ENCODE results near the gene SPATA9.
"Not testable (repeated sequence)": the region's sequence is repeated elsewhere in the genome, so short reads cannot be mapped to it uniquely, and the experiment has no call there.

SPATA9 gene

DNA sequence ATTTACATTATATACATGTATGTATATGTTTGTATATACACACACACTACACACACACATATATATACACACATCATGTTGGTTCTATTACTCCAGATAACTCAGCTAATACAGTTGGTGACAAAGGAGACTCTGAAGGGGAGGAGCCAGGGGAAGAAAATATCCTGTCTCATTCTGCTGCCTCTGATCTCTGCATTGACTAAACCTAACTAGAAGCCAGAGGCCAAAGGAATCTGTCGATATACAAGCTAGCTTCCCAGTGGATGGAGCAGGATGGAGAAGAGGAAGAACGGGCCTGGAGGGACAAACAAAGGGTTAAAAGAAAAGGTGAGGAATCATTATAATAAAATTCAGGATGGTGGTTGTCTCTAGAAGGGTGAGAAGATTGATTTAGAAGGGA, 34.6 kb upstream of the SPATA9 start:
- Histone ChIP-seq H3K36me3 (ENCODE audit: control insufficient read depth, low read length) (no peaks in the 10 kb centered on the region), H3K9me2 (replicated peaks; ENCODE audit: control insufficient read depth, low read length) (no peaks in the 10 kb centered on the region), H3K4me2 (ENCODE audit: low read length) (no peak overlapping the region), H3K27me3 (ENCODE audit: control insufficient read depth, low read length) (no peaks in the 10 kb centered on the region), H3K4me1 (ENCODE audit: control insufficient read depth, low read length) (peaks cover 12% of the 10 kb centered on the region), H3K27ac (ENCODE audit: low read depth, low read length) (no peak overlapping the region), H4K20me1 (ENCODE audit: control insufficient read depth, insufficient read depth, low read depth, low read length) (no peaks in the 10 kb centered on the region), H3K4me3 (ENCODE audit: low read length) (no peak overlapping the region), H3F3A (ENCODE audit: control insufficient read depth, insufficient read depth) (no peaks in the 10 kb centered on the region), H3K79me2 (ENCODE audit: control insufficient read depth, low read length) (no peaks in the 10 kb centered on the region), H3K9me3 (ENCODE audit: control insufficient read depth, insufficient read depth, low read length) (no peaks in the 10 kb centered on the region)
- TF ChIP-seq, protein P1, sequence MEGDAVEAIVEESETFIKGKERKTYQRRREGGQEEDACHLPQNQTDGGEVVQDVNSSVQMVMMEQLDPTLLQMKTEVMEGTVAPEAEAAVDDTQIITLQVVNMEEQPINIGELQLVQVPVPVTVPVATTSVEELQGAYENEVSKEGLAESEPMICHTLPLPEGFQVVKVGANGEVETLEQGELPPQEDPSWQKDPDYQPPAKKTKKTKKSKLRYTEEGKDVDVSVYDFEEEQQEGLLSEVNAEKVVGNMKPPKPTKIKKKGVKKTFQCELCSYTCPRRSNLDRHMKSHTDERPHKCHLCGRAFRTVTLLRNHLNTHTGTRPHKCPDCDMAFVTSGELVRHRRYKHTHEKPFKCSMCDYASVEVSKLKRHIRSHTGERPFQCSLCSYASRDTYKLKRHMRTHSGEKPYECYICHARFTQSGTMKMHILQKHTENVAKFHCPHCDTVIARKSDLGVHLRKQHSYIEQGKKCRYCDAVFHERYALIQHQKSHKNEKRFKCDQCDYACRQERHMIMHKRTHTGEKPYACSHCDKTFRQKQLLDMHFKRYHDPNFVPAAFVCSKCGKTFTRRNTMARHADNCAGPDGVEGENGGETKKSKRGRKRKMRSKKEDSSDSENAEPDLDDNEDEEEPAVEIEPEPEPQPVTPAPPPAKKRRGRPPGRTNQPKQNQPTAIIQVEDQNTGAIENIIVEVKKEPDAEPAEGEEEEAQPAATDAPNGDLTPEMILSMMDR (IDR thresholded peaks at IDR 0.05; ENCODE audit: low read depth, low read length, poor library complexity, severe bottlenecking) = no peak
- TF ChIP-seq EZH2phosphoT487 (IDR thresholded peaks at IDR 0.05; ENCODE audit: borderline replicate concordance, low read length) = no peak

DNA sequence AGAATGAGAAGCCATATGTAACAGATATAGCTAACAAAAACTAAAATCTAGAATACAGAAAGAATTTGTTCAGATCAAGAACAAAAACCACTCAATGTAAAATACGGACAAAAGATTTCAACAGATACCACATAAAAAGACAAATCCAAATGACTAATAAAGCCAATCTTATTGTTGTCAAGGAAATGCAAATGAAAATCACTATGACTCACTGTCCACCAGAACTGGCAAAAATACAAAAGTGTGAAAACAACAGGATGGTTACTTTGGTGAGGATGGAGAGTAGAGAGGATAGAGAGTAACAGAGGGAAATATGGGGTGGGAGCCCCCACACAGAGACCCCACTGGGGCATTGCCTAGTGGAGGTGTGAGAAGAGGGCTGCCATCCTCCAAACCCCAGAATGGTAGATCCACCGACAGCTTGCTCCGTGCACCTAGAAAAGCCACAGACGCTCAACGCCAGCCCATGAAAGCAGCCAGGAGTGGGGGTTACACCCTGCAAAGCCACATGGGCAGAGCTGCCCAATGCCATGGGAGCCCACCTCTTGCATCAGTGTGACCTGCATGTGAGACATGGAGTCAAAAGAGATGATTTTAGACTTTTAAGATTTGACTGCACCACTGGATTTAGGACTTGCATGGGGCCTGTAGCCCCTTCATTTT, 33.1 kb upstream of the SPATA9 start:
- H4K20me1 ChIP-seq (ENCODE audit: control insufficient read depth, insufficient read depth, low read depth, low read length) = no peaks in the 10 kb centered on the region
- H3K27me3 ChIP-seq (ENCODE audit: control insufficient read depth, low read length) = no peaks in the 10 kb centered on the region
- H3K4me3 ChIP-seq (ENCODE audit: low read length) = no peak overlapping the region
- no peaks in the 10 kb centered on the region for H3K36me3 ChIP-seq (ENCODE audit: control insufficient read depth, low read length)
- H3F3A ChIP-seq (ENCODE audit: control insufficient read depth, insufficient read depth) = no peaks in the 10 kb centered on the region
- TF ChIP-seq, protein P1 (IDR thresholded peaks at IDR 0.05; ENCODE audit: low read depth, low read length, poor library complexity, severe bottlenecking) = no peak
- TF ChIP-seq EZH2phosphoT487 (IDR thresholded peaks at IDR 0.05; ENCODE audit: borderline replicate concordance, low read length) = no peak
- peaks cover 12% of the 10 kb centered on the region for H3K4me1 ChIP-seq (ENCODE audit: control insufficient read depth, low read length)
- H3K9me3 ChIP-seq (ENCODE audit: control insufficient read depth, insufficient read depth, low read length) = no peaks in the 10 kb centered on the region
- no peak overlapping the region for H3K27ac ChIP-seq (ENCODE audit: low read depth, low read length)
- no peak overlapping the region for H3K4me2 ChIP-seq (ENCODE audit: low read length)
- H3K9me2 ChIP-seq (replicated peaks; ENCODE audit: control insufficient read depth, low read length) = no peaks in the 10 kb centered on the region
- H3K79me2 ChIP-seq (ENCODE audit: control insufficient read depth, low read length) = no peaks in the 10 kb centered on the region

DNA sequence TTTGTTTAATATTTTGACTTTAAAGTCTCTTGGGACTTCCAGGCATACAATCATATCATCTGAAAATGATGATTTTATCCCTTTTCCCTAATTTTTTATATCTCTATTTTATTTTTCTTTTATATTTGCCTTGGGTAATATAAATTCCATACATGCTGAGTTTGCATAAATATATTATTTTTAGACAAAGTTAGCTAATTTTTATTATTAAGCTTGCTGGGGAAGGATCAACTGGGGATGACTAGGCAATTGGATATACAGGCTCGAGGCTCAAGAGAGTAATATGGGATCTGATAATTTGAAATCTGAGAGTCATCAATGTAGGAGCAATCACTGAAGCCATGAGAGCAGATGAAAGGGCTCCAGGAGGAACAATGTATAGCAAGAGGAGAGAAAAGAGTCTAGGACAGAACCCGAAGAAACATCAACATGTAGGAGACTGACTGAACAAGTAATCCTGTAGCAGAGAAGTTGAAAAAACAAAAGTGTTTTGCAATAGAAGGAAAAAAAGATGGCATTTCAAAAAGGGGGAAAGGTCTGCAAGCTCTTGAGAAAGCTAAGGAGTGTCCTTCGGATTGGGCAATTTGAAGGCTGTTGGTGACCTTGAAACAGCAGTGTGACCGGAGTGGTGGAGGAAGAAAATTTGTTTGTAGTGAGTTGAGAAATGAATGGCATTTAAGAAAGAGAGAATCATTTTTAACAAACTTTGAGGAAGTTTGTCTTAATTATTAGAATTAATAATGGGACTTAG, 31.3 kb upstream of the SPATA9 start:
- Histone ChIP-seq H3K27me3 (ENCODE audit: control insufficient read depth, low read length) (no peaks in the 10 kb centered on the region), H3K4me2 (ENCODE audit: low read length) (no peak overlapping the region), H3F3A (ENCODE audit: control insufficient read depth, insufficient read depth) (no peaks in the 10 kb centered on the region), H4K20me1 (ENCODE audit: control insufficient read depth, insufficient read depth, low read depth, low read length) (no peaks in the 10 kb centered on the region), H3K4me1 (ENCODE audit: control insufficient read depth, low read length) (peaks cover 12% of the 10 kb centered on the region), H3K79me2 (ENCODE audit: control insufficient read depth, low read length) (no peaks in the 10 kb centered on the region), H3K27ac (ENCODE audit: low read depth, low read length) (no peak overlapping the region), H3K9me2 (replicated peaks; ENCODE audit: control insufficient read depth, low read length) (no peaks in the 10 kb centered on the region), H3K4me3 (ENCODE audit: low read length) (no peak overlapping the region), H3K9me3 (ENCODE audit: control insufficient read depth, insufficient read depth, low read length) (no peaks in the 10 kb centered on the region), H3K36me3 (ENCODE audit: control insufficient read depth, low read length) (no peaks in the 10 kb centered on the region)
- TF ChIP-seq EZH2phosphoT487 (IDR thresholded peaks at IDR 0.05; ENCODE audit: borderline replicate concordance, low read length) = no peak

DNA sequence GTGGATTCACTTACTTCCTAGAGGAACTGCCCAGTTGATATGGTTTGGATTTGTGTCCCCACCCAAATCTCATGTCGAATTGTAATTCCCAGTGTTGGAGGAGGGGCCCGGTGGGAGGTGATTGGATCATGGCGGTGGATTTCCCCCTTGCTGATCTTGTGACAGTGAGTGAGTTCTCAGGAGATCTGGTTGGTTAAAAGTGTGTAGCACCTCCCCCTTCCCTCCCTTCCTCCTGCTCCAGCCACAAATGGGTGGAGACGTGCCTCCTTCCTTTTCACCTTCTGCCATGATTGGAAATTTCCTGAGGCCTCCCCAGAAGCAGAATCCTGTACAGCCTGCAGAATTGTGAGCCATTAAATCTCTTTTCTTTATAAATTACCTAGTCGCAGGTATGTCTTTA, 30.5 kb upstream of the SPATA9 start:
- H3K36me3 ChIP-seq (ENCODE audit: control insufficient read depth, low read length); H3K4me3 ChIP-seq (ENCODE audit: low read length); H3K9me2 ChIP-seq (replicated peaks; ENCODE audit: control insufficient read depth, low read length); H3K9me3 ChIP-seq (ENCODE audit: control insufficient read depth, insufficient read depth, low read length); H3K4me1 ChIP-seq (ENCODE audit: control insufficient read depth, low read length); H3K27me3 ChIP-seq (ENCODE audit: control insufficient read depth, low read length); H4K20me1 ChIP-seq (ENCODE audit: control insufficient read depth, insufficient read depth, low read depth, low read length); H3F3A ChIP-seq (ENCODE audit: control insufficient read depth, insufficient read depth); H3K79me2 ChIP-seq (ENCODE audit: control insufficient read depth, low read length); H3K27ac ChIP-seq (ENCODE audit: low read depth, low read length); H3K4me2 ChIP-seq (ENCODE audit: low read length): not testable (repeated sequence)
